Keratinocyte (primary cell): Measurements from ENCODE around the gene TMOD4. TPM values are rescaled to one million over a fixed set of nuclear protein-coding genes. Genes with fewer than 3 reads are reported as not detected.

ENCODE experiments used
- DNase-seq: peaks from one replicate; pipeline ENCODE4 v3.0.0-alpha.2; 2011; ENCODE audit warnings: low read depth, missing footprints, low spot score
- FAIRE-seq: peaks from 2 replicates; lab custom pipeline; 2011; peaks lifted over from hg19 to GRCh38; lab: Jason Lieb, UNC
- H2AFZ ChIP-seq: 2 replicates; pipeline ENCODE4 v1.6.0; 2012; ENCODE audit warnings: low read length, control low read depth, inconsistent platforms; ENCODE audit not compliant: control insufficient read depth
- H3K27ac ChIP-seq: 2 replicates; pipeline ENCODE4 v1.5.1; 2011; ENCODE audit warnings: low read length; ENCODE audit not compliant: control insufficient read depth, insufficient read depth
- H3K27me3 ChIP-seq: 3 replicates; pipeline ENCODE4 v1.6.0; 2011; ENCODE audit warnings: low read length; ENCODE audit not compliant: control insufficient read depth, insufficient read depth; ENCODE audit errors: extremely low read depth
- H3K36me3 ChIP-seq, 2 experiments: 2 replicates in 1 of 2; 3 replicates in 1 of 2; pipeline ENCODE4 v1.5.1; 2011; ENCODE audit warnings: low read length in 2 of 2, mild to moderate bottlenecking in 1 of 2; ENCODE audit not compliant: control insufficient read depth in 2 of 2, insufficient read depth in 2 of 2; ENCODE audit errors: extremely low read depth in 1 of 2
- H3K4me1 ChIP-seq: 3 replicates; pipeline ENCODE4 v1.5.1; 2011; ENCODE audit warnings: low read length; ENCODE audit not compliant: control insufficient read depth, insufficient read depth; ENCODE audit errors: extremely low read depth
- H3K4me2 ChIP-seq: 3 replicates; pipeline ENCODE4 v1.6.0; 2011; ENCODE audit warnings: low read depth, low read length; ENCODE audit not compliant: control insufficient read depth, insufficient read depth; ENCODE audit errors: extremely low read depth
- H3K4me3 ChIP-seq, 3 experiments: fragments of 200-600 bp in 1 of 3; sonication (generic) in 1 of 3; 2 replicates in 2 of 3; 3 replicates in 1 of 3; pipeline ENCODE4 v1.5.1; 2011 to 2016; ENCODE audit warnings: low read length in 3 of 3, mild to moderate bottlenecking in 3 of 3, control low read depth in 2 of 3, inconsistent platforms in 1 of 3, low read depth in 1 of 3, mixed read lengths in 1 of 3, mixed run types in 1 of 3, moderate library complexity in 1 of 3; ENCODE audit not compliant: control insufficient read depth in 2 of 3, insufficient read depth in 2 of 3; ENCODE audit errors: extremely low read depth in 1 of 3
- H3K79me2 ChIP-seq: 2 replicates; pipeline ENCODE4 v1.6.0; 2012; ENCODE audit warnings: low read length; ENCODE audit not compliant: control insufficient read depth, insufficient read depth
- H3K9ac ChIP-seq: 3 replicates; pipeline ENCODE4 v1.6.0; 2011; ENCODE audit warnings: low read length; ENCODE audit not compliant: control insufficient read depth, insufficient read depth; ENCODE audit errors: extremely low read depth
- H3K9me1 ChIP-seq: 3 replicates; pipeline ENCODE4 v1.6.0; 2011; ENCODE audit warnings: low read length; ENCODE audit not compliant: control insufficient read depth, insufficient read depth; ENCODE audit errors: extremely low read depth
- H3K9me3 ChIP-seq: 2 replicates; pipeline ENCODE4 v1.5.1; 2012; ENCODE audit warnings: low read depth, low read length; ENCODE audit not compliant: control insufficient read depth
- H4K20me1 ChIP-seq: 3 replicates; pipeline ENCODE4 v1.6.0; 2011; ENCODE audit warnings: low read length; ENCODE audit not compliant: control insufficient read depth, insufficient read depth; ENCODE audit errors: extremely low read depth
- CTCF ChIP-seq, 3 experiments: IDR thresholded peaks in 1 of 3; conservative IDR thresholded peaks in 1 of 3; optimal IDR thresholded peaks in 1 of 3; 2 replicates in 2 of 3; 3 replicates in 1 of 3; pipeline versions ENCODE3 to v1.5.1; 2011; ENCODE audit warnings: low read length in 3 of 3, mild to moderate bottlenecking in 3 of 3, moderate library complexity in 2 of 3, control low read depth in 1 of 3, inconsistent platforms in 1 of 3; ENCODE audit not compliant: insufficient read depth in 2 of 3; ENCODE audit errors: extremely low read depth in 1 of 3
- EZH2 ChIP-seq: IDR thresholded peaks from one replicate; pipeline ENCODE4 v1.6.1; 2012; ENCODE audit warnings: inconsistent platforms, mild to moderate bottlenecking, low read length, moderate library complexity
- dilution Hi-C: fragments of 300-500 bp; cut with MboI; formaldehyde crosslinking; loops from one replicate; pipeline ENCODE4 v1.7.0; 2020; ENCODE audit warnings: low sequenced_read_pairs; ENCODE audit not compliant: extremely low pct_ligation_motif_present
- polyA plus RNA-seq, 5 experiments: library from polyadenylated mRNA; depleted of rRNA in 3 of 5; stranded (reverse) in 3 of 5; stranded (forward) in 1 of 5; unstranded in 1 of 5; fragments of >200 nt; gene quantifications; 1 replicate in 1 of 5; 2 replicates in 3 of 5; 3 replicates in 1 of 5; pipeline versions ENCODE4 v1.2.1 to v1.2.3, GENCODE V29; 2011 to 2012; ENCODE audit warnings: missing spikeins in 2 of 5, low read depth in 1 of 5, low replicate concordance in 1 of 5

TMOD4 gene
- polyA plus RNA-seq, 1 donor (not counting 4 experiments of a cell fraction or from before 2014, with no cell fraction given): 0.34 TPM

GRCh38 chr1:151176514-151177045 lies 799 bp upstream of the TMOD4 start:
- H3K9me1 ChIP-seq: no peaks in the 10 kb centered on the region
- H3K27me3 ChIP-seq: no peaks in the 10 kb centered on the region
- H3K9me3 ChIP-seq: no peaks in the 10 kb centered on the region
- H4K20me1 ChIP-seq: no peaks in the 10 kb centered on the region
- no peaks in the 10 kb centered on the region for H3K79me2 ChIP-seq
- peaks cover 21 to 43% of the 10 kb centered on the region in 2 experiments for H3K36me3 ChIP-seq
- H3K4me3 ChIP-seq: no peak overlapping the region
- DNase-seq (no peak), FAIRE-seq (no peak)
- H3K27ac ChIP-seq: no peak overlapping the region
- dilution Hi-C loops: no loop called here
- TF ChIP-seq EZH2: no peak
- TF ChIP-seq CTCF (optimal IDR thresholded peaks at IDR 0.05 in 1 of 3, IDR thresholded peaks at IDR 0.05 in 1 of 3, conservative IDR thresholded peaks at IDR 0.05 in 1 of 3; ENCODE audit: extremely low read depth in 1 of 3, insufficient read depth in 2 of 3, low read length in 3 of 3): no peak
- H2AFZ ChIP-seq: no peak overlapping the region
- peaks cover 9% of the 10 kb centered on the region for H3K4me1 ChIP-seq
- H3K4me2 ChIP-seq: no peak overlapping the region
- H3K9ac ChIP-seq: no peak overlapping the region

- FAIRE-seq: no peak
- dilution Hi-C loops: no loop called here
Measured at GRCh38 chr1:151175041-151175741, 590 bp downstream of the TMOD4 start.

More at GRCh38 chr1:151175041-151175741, 590 bp downstream of the TMOD4 start:
- Histone ChIP-seq H3K36me3 (peaks cover 23 to 34% of the 10 kb centered on the region in 2 experiments), H4K20me1 (no peaks in the 10 kb centered on the region), H3K4me1 (peaks cover 9% of the 10 kb centered on the region), H3K4me3 (no peak overlapping the region), H3K9me3 (no peaks in the 10 kb centered on the region), H3K9me1 (no peaks in the 10 kb centered on the region), H3K79me2 (no peaks in the 10 kb centered on the region), H3K9ac (no peak overlapping the region), H3K27me3 (no peaks in the 10 kb centered on the region), H2AFZ (no peak overlapping the region), H3K27ac (no peak overlapping the region), H3K4me2 (no peak overlapping the region)
- TF ChIP-seq CTCF (optimal IDR thresholded peaks at IDR 0.05 in 1 of 3, IDR thresholded peaks at IDR 0.05 in 1 of 3, conservative IDR thresholded peaks at IDR 0.05 in 1 of 3; ENCODE audit: extremely low read depth in 1 of 3, insufficient read depth in 2 of 3, low read length in 3 of 3) (no peak), EZH2 (no peak)
- DNase-seq: no peak
